Measurements from ENCODE around the gene SLC26A6.

SLC26A6 gene

GRCh38 chr3:48631516-48632448, 3.5 kb downstream of the SLC26A6 start:
- no peak for DNase-seq

- no peak for DNase-seq
Measured at GRCh38 chr3:48630833-48631232, 4.4 kb downstream of the SLC26A6 start.

- no peak for DNase-seq
Measured at GRCh38 chr3:48630407-48630806, 4.9 kb downstream of the SLC26A6 start.

DNA sequence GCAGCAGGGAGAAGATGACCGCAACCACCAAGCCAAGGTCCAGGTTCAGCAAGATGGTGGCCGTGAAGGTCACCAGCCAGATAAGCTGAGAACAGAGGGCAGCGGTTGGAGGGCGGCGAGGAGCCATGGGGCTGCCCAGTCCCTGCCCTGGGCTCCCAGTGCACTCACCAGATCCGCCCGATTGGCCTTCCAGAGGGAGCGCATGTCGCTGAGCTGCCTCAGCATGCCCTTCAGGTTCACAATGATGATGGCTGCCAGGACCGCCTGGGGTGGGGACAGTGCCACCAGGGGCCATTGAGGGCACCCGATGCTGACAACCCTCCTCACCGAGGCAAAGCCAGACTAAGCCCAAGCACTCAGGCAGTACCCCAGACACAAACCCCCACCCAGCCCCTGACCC, 5.4 kb downstream of the SLC26A6 start:
- DNase-seq: no peak

DNA sequence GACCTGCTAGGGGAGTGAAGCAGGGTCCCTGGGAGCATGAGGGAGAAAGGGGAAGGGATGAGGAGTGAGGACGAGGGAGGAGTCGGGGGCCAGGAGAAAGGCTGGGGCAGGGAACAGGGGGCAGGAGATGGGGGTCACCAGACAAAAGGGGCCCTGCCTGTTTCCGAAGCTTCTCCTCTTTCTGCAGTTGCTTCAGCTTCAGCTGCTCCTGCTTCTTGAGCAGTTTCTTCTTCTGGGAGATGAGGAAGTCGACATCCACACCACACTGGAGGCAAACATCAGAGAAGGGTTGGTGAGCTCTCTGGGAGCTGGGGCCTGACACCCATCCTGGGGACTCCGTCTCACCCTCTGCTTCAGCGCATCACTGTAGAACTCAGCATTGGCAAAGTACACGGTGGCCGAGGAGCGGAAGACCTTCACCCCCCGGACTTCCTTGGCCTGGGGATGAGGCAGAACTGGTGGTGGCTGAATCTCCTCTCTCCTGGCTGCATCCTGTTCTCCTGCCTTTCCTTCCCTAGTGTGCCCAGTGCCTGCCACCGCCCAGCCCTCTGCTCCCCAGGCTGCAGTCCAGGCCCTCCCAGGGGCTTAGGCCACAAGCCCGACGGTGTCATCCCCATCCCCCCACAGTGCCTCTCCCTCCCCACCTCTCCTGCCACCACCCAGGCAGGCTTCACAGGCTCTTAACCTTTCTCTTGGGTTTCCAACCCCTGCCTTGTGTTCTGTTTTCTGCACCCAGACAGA, 6.8 kb downstream of the SLC26A6 start:
- no peak for DNase-seq

GRCh38 chr3:48625600-48625999, 9.7 kb downstream of the SLC26A6 start:
- no peak for DNase-seq

DNA sequence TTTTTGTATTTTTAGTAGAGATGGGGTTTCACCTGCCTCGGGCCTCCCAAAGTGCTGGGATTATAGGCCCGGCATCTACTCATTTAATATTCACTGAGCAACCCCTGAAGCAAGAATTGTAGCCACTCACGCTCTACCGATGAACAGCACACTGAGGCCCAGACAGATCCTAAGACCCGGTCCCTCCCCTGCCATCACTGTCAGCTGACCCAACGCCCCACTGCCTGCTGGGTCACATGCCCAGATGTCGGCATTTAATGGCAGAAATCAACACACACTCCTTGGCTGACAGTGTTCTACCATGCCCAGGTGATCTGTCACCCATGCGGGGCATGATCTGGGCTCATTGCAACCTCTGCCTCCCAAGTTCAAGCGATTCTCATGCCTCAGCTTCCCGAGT, 10.5 kb downstream of the SLC26A6 start:
- DNase-seq: no peak

GRCh38 chr3:48623851-48624547, 11.3 kb downstream of the SLC26A6 start:
- DNase-seq: no peak

GRCh38 chr3:48621461-48621869, 13.8 kb downstream of the SLC26A6 start, which contains the start of gene TMEM89:
Gene TMEM89 (minus strand): TSS chr3:48621769. CDS start chr3:48621756, 13 bp downstream.
- DNase-seq: no peak

GRCh38 chr3:48619541-48620524, 15.4 kb downstream of the SLC26A6 start:
- DNase-seq: no peak

GRCh38 chr3:48617559-48617958, 17.7 kb downstream of the SLC26A6 start:
- DNase-seq: no peak

GRCh38 chr3:48614044-48614443, 21.2 kb downstream of the SLC26A6 start:
- peak; percentile 96 to 97 for DNase-seq

- no peak for DNase-seq
Measured at GRCh38 chr3:48612309-48612708, 23.0 kb downstream of the SLC26A6 start.

- peak; percentile 97 to 98 for DNase-seq
Measured at GRCh38 chr3:48609088-48610005, 25.9 kb downstream of the SLC26A6 start, which contains the start of gene UQCRC1. Gene UQCRC1 (minus strand): TSS chr3:48609646. CDS start chr3:48609620, 26 bp downstream.

DNA sequence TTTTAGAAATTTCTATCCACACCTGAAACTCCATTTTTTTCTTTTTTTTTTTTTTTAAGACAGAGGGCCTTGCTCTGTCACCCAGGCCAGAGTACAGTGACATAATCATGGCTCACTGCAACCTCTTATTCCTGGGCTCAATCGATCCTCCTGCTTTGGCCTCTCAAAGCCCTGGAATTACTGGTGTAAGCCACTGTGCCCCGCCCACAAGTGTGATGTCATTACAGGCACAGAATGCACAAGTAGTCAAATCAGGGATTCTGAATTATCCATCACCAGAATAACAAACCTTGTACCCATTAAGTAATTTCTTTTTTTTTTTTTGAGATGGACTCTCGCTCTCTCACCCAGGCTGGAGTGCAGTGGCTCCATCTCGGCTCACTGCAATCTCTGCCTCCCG, 27.7 kb downstream of the SLC26A6 start:
- no peak for DNase-seq

- no peak for DNase-seq
Measured at GRCh38 chr3:48601622-48601994, 33.7 kb downstream of the SLC26A6 start.

- DNase-seq: no peak
Measured at GRCh38 chr3:48600711-48601621, 34.3 kb downstream of the SLC26A6 start.

GRCh38 chr3:48599509-48600285, 35.6 kb downstream of the SLC26A6 start:
- no peak for DNase-seq

- DNase-seq: no peak
Measured at GRCh38 chr3:48599077-48599501, 36.2 kb downstream of the SLC26A6 start.

All from AML-193 (cell line).